CD4-positive, alpha-beta T cell treated with Interferon gamma for 1 hour (primary cell): Measurements from ENCODE around the gene PON2.
"Not testable (repeated sequence)": the region's sequence is repeated elsewhere in the genome, so short reads cannot be mapped to it uniquely, and the experiment has no call there.

Experiments used
- DNase-seq: peaks from one replicate; pipeline ENCODE4 v3.0.0-alpha.2; 2020

The PON2 gene

GRCh38 chr7:95398155-95398940 is 36.5 kb downstream of the PON2 start:
- no peak for DNase-seq

GRCh38 chr7:95397381-95397780 is 37.4 kb downstream of the PON2 start:
- no peak for DNase-seq

- DNase-seq = peak; percentile 11
Observed at GRCh38 chr7:95396136-95397032, 38.4 kb downstream of the PON2 start, which contains the start of gene PON3. TSS of gene PON3 (minus strand) at chr7:95396375. CDS start at chr7:95396350, 25 bp downstream.

- no peak for DNase-seq
Observed at GRCh38 chr7:95395755-95396135, 39.1 kb downstream of the PON2 start.

- DNase-seq = no peak
Observed at GRCh38 chr7:95394370-95394769, 40.5 kb downstream of the PON2 start.

GRCh38 chr7:95391761-95392160 is 43.1 kb downstream of the PON2 start:
- DNase-seq = no peak

GRCh38 chr7:95389516-95389915 is 45.3 kb downstream of the PON2 start:
- DNase-seq = no peak

- not testable (repeated sequence) for DNase-seq
Observed at GRCh38 chr7:95379457-95379856, 55.4 kb downstream of the PON2 start.

- DNase-seq = no peak
Observed at GRCh38 chr7:95376632-95377400, 58.0 kb downstream of the PON2 start.

- no peak for DNase-seq
Observed at GRCh38 chr7:95375591-95376257, 59.1 kb downstream of the PON2 start.

- no peak for DNase-seq
Observed at GRCh38 chr7:95373323-95373722, 61.5 kb downstream of the PON2 start.

- no peak for DNase-seq
Observed at GRCh38 chr7:95368235-95368634, 66.6 kb downstream of the PON2 start.

GRCh38 chr7:95367606-95368005 is 67.2 kb downstream of the PON2 start:
- no peak for DNase-seq

GRCh38 chr7:95365151-95365550 is 69.7 kb downstream of the PON2 start:
- no peak for DNase-seq

- no peak for DNase-seq
Observed at GRCh38 chr7:95357623-95358022, 77.2 kb downstream of the PON2 start.
